ENCODE results near the gene PTPRN2.
"Not testable (repeated sequence)": the region's sequence is repeated elsewhere in the genome, so short reads cannot be mapped to it uniquely, and the experiment has no call there.

PTPRN2 gene

DNA sequence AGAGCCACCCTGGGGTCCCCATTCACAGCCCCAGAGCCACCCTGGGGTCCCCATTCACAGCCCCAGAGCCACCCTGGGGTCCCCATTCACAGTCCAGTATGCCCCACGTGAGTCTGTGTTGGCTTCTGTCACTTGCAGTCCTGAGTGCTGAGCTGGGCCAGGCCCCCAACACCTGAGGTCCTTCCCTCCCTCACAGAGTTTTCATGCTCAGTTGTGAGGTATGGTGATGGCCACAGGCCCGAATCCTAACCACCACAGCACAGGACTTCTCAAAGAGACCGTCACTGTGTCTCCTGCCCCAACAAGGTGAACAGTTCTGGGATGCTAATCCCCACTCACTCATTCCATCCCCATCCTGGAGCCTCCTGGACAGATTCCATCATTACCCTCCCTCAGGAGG lies 239.2 kb downstream of the PTPRN2 start:
- DNase-seq (ENCODE audit: low read depth), result no peak

DNA sequence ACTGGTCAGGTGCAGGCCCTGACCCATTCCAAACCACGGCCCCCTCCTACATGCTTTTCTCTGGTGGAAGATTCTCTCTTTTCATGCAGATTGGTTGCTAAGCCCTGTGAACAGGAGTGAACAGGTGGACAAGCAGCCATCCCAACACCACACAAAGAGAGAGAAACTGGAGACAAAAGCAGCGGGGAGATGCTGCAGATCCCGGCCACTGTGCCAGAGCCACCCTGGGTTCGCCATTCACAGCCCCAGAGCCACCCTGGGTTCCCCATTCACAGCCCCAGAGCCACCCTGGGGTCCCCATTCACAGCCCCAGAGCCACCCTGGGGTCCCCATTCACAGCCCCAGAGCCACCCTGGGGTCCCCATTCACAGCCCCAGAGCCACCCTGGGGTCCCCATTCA lies 239.6 kb downstream of the PTPRN2 start:
- not testable (repeated sequence) for DNase-seq (ENCODE audit: low read depth)

DNA sequence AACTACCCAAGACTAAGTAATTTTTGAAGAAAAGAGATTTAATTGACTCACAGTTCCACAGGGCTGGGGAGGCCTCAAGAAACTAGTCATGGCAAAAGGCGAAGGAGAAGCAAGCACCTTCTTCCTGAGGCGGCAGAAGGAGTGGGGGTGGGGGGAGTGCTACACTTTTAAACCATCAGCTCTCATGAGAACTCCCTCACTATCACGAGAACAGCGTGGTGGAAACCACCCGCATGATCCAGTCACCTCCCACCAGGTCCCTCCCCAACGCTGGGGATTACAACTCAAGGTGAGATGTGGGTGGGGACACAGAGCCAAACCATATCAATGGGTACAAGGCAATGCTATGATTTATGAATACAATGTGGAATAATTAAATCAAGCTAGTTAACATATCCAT lies 241.9 kb downstream of the PTPRN2 start:
- no peak for DNase-seq (ENCODE audit: low read depth)

DNA sequence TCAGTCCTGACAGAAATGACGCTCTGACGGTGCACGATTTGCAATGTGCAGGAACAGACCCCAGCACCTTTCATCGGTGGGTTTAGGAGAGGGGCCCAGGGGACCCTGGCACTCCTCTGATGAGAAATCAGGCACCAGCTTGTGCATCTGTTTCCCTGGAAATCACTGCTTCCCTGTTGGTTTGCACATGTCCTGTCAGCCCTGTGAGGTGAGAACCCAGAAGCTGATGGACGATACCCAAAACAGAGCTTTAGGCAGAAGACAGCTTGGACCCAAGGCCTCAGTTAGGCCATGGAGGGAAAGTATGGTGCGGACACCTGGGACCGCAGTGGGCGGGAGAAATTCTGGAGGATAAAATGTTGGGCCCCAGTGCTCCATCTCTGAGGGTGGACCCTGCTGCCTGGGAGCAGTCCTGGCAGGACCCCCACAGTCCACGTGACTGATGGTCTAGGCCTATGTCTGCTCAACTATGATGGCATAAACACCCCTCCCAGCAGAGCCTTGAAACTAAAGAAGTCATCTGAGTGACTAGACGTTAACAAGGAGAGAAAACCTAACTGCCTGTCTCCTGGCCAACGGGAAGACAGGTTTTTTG lies 242.8 kb downstream of the PTPRN2 start:
- DNase-seq (ENCODE audit: low read depth), result no peak

DNA sequence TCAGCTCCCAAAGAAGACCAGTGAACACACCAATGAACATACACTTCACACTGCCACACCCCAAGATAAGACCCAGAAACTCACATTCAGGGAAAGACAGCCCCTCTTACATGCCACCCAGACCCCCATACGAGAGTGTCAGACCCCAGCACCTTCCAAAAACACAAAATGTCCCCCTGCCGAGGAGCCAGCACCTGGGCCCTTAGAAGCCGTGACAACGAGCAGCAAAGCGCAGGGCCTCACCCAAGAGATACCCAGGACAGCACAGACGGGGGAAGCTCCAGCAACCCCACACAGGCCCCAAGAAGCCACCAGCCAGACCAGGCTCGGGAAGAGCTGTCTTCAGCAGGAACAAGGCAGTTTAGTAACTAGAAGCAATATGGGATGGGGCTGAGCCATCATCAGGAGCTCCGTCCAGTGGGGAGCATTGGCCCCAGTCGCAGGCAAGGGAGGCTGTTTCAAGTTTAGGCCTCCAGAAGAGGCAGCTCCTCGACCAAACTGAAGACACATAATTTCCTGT lies 243.6 kb downstream of the PTPRN2 start:
- DNase-seq (ENCODE audit: low read depth), result no peak

DNA sequence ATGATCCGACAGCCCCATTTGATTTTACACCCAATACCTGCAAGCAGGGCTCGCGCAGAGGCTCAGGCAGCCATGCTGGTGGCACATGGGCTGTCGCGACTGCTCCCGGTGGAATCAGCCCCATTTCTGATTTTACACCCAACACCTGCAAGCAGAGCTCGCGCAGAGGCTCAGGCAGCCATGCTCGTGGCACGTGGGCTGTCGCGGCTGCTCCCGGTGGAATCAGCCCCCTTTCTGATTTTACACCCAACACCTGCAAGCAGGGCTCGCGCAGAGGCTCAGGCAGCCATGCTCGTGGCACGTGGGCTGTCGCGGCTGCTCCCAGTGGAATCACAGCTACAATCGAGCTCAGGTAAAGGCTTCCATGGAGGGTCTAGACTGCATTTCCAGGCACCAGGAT lies 244.1 kb downstream of the PTPRN2 start:
- DNase-seq (ENCODE audit: low read depth), result no peak

DNA sequence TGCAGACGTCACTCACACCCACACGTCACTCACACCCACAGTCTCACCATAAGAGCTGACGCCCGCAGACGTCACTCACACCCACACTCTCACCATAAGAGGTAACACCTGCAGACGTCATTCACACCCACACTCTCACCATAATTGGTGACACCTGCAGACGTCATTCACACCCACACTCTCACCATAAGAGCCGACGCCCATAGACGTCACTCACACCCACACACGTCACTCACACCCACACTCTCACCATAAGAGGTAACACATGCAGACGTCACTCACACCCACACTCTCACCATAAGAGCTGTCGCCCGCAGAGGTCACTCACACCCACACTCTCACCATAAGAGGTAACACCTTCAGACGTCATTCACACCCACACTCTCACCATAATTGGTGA lies 246.5 kb downstream of the PTPRN2 start:
- not testable (repeated sequence) for DNase-seq (ENCODE audit: low read depth)

DNA sequence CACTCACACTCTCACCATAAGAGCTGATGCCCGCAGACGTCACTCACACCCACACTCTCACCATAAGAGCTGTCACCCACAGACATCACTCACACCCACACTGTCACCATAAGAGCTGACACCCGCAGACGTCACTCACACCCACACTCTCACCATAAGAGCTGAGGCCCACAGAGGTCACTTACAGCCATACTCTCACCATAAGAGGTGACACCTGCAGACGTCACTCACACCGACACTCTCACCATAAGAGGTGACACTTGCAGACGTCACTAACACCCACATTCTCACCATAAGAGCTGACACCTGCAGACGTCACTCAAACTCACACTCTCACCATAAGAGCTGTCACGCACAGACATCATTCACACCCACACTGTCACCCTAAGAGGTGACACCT lies 250.7 kb downstream of the PTPRN2 start:
- DNase-seq (ENCODE audit: low read depth), result not testable (repeated sequence)

DNA sequence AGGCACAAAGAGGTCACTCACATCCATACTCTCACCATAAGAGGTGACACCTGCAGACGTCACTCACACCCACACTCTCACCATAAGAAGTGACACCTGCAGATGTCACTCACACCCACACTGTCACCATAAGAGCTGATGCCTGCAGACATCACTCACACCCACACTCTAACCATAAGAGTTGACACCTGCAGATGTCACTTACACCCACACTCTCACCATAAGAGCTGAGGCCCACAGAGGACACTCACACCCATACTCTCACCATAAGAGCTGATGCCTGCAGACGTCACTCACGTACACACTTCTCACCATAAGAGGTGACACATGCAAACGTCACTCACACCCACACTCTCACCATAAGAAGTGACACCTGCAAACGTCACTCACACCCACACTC lies 255.1 kb downstream of the PTPRN2 start:
- not testable (repeated sequence) for DNase-seq (ENCODE audit: low read depth)

DNA sequence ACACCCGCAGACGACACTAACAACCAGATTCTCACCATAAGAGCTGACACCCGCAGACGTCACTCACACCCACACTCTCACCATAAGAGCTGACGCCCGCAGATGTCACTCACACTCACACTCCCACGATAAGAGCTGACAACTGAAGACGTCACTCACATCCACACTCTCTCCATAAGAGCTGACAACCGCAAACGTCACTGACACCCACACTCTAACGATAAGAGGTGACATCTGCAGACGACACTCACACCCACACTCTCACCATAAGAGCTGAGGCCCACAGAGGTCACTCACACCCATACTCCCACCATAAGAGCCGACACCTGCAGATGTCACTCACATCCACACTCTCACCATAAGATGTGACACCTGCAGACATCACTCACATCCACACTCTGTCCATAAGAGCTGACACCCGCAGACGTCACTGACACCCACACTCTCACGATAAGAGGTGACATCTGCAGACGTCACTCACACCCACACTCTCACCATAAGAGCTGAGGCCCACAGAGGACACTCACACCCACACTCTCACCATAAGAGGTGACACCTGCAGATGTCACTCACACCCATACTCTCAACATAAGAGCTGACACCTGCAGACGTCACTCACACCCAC lies 255.7 kb downstream of the PTPRN2 start:
- DNase-seq (ENCODE audit: low read depth), result not testable (repeated sequence)

DNA sequence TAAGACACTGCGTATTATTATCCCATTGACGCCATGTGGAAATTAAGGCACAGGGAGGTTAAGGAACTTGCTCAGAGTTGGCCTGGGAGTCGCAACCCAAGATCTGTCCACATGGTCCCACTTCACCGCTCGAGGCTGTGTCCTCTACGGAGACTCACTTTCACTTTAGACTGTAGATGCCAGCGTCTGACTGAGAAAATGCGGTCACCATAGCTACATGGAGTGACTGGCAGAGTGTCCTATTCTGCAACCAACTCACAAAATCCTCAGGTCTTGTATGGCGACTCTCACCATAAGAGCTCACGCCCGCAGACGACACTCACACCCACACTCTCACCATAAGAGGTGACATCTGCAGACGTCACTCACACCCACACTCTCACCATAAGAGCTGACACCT lies 257.9 kb downstream of the PTPRN2 start:
- no peak for DNase-seq (ENCODE audit: low read depth)

DNA sequence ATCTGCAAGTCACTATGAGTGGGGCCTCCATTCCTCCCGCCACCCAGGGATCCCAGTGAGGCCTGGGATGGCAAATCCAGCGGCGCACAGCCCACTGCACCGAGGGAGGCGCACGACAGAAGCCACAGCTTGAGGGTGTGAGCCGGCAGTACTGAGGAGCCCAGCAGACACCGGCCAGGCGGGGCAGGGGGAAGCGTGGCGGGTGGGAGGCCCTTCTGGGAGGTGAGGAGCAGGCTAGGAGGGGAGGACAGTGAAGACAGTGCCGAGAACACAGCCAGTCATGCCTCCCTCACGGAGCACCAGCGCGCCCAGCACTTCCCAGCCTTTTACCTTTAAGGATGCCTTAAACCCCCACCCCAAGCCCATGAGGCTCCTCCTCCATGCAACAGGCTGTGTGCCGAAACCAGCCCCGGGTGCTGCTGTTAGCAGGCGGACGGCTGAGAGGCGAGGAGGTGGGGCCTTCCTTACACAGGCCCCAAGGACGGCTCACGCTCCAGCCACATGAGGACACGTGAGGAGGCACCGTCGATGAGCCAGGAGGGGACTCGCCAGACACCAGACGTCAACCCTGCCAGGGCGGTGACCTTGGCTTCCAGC lies 258.5 kb downstream of the PTPRN2 start:
- no peak for DNase-seq (ENCODE audit: low read depth)

DNA sequence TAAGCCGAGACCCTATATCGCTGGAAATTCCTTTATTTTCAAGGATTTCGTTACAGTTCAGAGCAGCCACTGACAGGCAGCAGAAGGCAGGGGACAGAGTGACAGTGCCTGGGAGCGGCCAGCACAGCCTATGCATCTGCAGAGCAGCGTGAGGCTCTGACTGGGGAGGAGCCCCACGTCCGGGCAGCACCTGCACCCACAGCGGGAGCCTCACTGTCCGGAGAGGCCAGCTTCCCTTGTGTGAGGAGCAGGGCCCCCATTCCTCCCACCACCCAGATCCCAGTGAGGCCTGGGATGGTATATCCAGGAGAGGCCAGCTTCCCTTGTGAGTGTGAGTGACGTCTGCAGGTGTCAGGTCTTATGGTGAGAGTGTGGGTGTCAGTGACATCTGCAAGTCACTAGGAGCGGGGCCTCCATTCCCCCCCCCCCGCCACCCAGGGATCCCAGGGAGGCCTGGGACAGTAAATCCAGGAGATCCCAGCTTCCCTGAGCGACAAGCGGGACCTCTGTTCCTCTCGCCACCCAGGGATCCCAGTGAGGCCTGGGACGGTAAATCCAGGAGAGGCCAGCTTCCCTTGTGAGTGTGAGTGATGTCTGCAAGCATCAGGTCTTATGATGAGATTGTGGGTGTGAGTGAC lies 259.1 kb downstream of the PTPRN2 start:
- no peak for DNase-seq (ENCODE audit: low read depth)

DNA sequence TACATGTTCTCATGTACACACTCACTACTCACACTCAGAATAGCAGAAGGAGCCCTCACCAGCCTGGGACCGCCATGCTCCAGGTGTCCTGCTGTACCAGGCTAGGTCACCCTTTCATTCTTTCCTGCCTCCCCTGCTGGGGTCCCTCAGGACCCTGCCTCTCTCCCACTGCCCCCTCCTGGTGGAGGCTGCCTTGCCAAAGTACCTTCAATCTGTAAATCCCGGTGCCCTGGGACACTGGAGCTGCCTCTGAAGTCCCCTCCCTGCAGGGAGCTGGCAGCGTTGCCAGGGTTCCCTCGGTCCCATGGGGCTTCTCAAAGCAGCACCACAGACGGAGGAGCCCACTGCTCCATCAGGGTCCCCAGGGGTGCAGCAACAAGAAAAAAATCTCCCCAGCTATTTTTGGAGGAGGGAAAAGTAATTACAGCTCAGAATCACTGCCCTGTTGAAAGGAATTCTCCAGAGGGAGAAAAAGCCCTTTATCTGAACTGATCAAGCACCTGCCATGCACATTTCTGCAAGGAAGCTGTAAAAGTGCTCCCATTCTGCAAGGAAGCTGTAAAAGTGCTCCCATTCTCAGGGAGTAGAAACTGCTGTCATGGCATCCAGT lies 259.9 kb downstream of the PTPRN2 start:
- no peak for DNase-seq (ENCODE audit: low read depth)

DNA sequence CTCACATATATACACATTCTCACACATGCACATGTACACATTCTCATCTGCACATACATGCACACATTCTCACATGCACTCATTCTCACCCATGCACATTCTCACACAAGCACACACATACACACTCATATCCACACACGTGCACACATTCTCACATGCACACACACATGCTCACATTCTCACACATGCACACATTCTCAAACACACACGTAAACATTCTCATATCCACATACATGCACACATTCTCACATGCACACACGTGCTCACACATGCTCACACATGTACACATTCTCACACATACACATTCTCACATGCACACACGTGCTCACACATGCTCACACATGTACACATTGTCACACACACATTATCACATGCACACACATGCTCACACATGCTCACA lies 260.6 kb downstream of the PTPRN2 start:
- DNase-seq (ENCODE audit: low read depth), result no peak

DNA sequence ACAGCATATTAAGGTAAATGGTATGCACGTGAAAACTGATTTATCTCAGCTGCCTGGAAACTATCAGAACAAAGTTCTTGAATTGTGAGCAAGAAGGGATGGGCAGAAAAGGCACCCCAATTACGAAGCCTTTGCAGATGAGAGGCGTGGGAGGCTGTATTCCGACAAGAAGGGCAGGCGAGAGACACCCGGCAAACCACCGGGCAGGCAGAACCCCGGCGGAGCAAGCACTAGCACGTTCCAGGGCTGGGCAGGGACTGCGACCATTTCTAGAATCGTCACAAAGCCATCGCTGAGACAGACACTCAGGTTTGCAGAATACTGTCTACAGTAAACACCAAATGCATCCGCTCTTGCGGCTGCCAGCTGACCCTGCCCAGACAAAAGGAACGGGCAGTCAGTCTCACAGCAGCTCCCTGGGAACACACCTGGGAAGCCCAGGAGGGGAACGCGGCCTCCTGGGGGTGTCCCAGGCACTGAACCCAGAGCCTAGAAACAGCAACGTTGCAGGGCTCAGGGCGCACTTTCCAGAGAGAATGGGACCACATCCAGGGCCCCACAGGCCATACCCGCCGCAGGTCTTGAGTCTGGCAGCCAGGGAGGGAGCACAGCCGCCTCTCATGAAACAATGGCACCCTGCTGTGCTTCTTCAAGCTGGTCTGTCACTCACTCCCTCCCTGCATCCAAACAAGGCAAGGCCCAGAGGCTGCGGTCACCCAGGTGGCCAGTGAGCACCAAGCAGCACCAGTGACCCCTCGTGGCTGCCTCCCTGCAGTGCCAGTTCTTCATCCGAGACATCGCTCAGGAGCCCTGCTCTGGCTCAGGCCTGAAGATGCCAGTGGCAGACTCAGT lies 261.9 kb downstream of the PTPRN2 start:
- no peak for DNase-seq (ENCODE audit: low read depth)

DNA sequence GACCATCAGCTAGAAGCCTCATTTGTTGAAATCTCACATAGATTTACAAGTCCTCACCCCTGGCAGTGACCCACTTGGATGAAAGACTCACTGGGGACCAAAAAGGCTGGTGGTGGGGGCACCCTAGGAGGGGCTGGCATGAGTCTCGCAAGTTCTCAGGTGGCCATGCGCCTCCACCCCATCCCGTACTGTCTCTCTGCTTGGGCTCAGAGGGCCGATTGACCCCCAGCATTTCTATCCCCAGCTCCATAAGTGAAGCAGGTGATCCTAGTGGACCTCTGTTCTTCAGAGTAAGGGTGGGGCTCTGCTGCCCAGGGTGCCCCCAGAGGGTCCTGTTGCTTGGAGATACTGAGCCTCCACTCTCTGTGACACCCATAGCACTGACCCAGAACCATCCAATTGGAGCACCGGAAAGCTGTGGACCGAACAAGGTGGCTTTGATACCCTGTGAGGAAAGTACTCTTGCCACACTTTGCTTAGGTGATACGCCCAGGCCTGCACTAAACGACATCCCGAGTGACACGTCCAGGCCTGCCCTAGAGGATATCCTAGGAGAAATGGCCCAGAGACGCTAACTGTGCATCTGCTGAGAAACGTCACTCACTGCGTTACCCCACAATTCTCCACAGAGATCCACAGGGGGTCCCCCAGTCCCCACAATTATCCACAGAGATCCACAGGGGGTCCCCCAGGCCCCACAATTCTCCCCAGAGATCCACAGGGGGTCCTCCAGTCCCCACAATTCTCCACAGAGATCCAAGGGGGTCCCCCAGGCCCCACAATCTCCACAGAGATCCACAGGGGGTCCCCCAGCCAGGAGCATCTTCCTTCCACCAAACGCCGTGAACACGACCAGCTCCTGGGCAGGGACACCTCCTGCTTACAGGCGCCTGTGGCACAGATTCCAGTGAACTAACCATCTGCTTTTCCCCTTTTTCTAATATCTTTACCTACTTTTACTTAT lies 262.9 kb downstream of the PTPRN2 start:
- no peak for DNase-seq (ENCODE audit: low read depth)

DNA sequence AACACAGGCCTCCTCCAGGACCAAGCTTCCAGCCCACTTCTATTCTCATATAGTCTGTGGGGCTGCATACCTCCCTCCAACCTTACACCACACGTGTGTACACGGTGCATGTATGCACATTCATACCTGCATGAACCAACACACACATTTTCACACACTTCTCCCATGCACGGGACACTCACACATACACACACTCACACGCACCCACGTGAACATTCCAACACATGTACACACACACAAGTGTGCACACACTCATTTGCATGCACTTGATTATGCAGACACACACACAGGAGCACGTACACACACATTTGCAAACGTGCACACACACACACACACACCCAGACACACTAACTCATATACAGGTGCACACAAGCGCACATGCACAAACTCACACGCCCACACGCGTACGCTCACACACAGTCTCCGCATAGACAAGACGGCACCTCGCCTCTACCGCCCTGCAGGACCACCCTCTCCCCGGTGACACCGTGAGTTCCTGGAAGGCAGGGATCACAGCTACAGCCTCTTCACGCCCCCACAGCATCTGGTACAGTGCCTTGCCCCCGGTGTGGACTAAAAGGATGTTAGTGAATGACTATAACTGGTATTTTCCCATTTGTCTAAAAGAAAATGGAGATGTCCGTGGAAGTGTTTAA lies 263.8 kb downstream of the PTPRN2 start:
- DNase-seq (ENCODE audit: low read depth), result no peak

DNA sequence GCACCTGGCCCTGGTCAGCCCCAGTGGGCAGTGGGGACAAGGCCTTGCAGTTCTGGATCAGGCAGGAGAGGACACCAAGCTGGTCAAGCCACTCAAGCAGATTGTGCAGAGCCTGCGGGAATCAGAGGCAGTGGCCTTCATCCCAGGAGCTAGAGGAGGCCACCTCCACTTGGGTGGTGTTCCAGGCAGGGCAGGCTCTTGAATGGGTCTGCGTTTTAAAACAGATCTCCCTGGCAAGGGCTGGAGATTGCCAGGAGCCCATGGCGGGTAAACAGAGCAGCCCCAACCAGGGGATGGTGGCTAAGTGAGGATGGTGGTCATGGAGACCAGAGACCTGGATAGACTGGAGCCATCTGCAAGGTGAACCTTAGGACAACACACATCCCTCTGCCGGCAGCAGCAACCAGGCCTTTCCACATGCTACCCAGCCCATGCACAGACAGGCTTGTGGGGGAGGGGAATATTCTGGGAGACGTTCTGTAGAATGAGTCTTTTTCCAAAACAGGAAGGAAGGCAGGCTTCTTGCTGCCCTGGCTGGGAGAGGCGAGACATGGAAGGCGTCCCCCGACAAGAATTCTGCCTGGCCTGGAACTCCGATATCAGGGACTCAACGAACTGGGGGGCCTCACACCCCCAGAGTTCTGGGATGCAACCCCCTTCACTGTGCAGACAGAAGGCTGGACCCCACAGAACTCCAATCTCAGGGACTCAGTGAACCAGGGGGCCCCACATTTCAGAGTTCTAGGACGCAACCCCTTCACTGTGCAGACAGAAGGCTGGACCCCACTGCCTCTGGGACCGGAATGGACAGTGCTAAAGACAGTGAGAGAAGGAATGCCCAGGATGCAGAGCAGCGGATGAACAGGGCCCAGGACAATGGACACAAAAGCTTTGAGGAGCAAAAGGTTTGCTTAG lies 264.8 kb downstream of the PTPRN2 start:
- no peak for DNase-seq (ENCODE audit: low read depth)

Data from CMK (cell line).